Adrenal gland (tissue), 12 donors: ENCODE measurements around the gene ARHGAP4. TPM values are rescaled to one million over a fixed set of nuclear protein-coding genes. Genes with fewer than 3 reads are reported as not detected.
A peak's percentile ranks its signal among the peaks of the same experiment; 100 is the strongest.

ENCODE experiments used
- DNase-seq, 7 donors: peaks; one replicate each; pipeline ENCODE4 v3.0.0-alpha.2; 2019 to 2020
- H3K27ac ChIP-seq, 5 donors: fragments of 200-600 bp; sonication (generic) in 4 of 5; 1 replicate in 3 of 5; 2 replicates in 2 of 5; pipeline versions ENCODE4 v1.5.1 to v1.8.0; 2016 to 2020; ENCODE audit warnings: mild to moderate bottlenecking in 1 of 5
- H3K27me3 ChIP-seq: fragments of 200-600 bp; 2 replicates; pipeline ENCODE4 v1.8.0; 2021
- H3K36me3 ChIP-seq, 2 donors: fragments of 200-600 bp; replicated peaks in 1 of 2; 1 replicate in 1 of 2; 2 replicates in 1 of 2; pipeline versions ENCODE4 v1.5.1 to v1.8.0; 2018 to 2022
- H3K4me1 ChIP-seq, 2 donors: fragments of 200-600 bp; replicated peaks in 1 of 2; 1 replicate in 1 of 2; 2 replicates in 1 of 2; pipeline versions ENCODE4 v1.5.1 to v1.8.0; 2018 to 2021
- H3K4me3 ChIP-seq, 4 donors: fragments of 200-600 bp; sonication (generic) in 3 of 4; one replicate each; pipeline ENCODE4 v1.5.1; 2016 to 2018
- H3K9me3 ChIP-seq, 3 donors: fragments of 200-600 bp; sonication (generic) in 1 of 3; replicated peaks in 1 of 3; 1 replicate in 2 of 3; 2 replicates in 1 of 3; pipeline versions ENCODE4 v1.5.1 to v1.8.0; 2016 to 2021
- POLR2A ChIP-seq, 2 donors: fragments of 450-650 bp; IDR thresholded peaks; one replicate each; pipeline ENCODE4 v1.6.1; 2017; ENCODE audit warnings: antibody characterized with exemption in 2 of 2, mild to moderate bottlenecking in 2 of 2, moderate library complexity in 1 of 2
- WGBS, 4 donors: extraction: QIAGEN DNeasy Blood & Tissue Kit in 2 of 4; methylation state at CpG; one replicate each; pipeline versions ENCODE4 v1.1.5 to v1.1.7; 2013 to 2017; 5-methylcytosine and 5-hydroxymethylcytosine counted together
- intact Hi-C, 2 donors: fragments of 100-400 bp; cut with DNase I; formaldehyde crosslinking; loops; one replicate each; pipeline versions ENCODE4 v1.14.1 to v1.15.0; 2022 to 2023
- polyA plus RNA-seq, 3 donors: library from polyadenylated mRNA; stranded (reverse); fragments of 200-250 nt in 2 of 3; fragments of 350-450 nt in 1 of 3; fragmentation: Illumina TruSeq in 1 of 3; extraction: RNeasy Lipid Tissue Mini Kit (QIAGEN cat#74804) in 1 of 3; gene quantifications; one replicate each; pipeline ENCODE4 v1.2.3, GENCODE V29; 2013 to 2014
- total RNA-seq, 9 donors: library from RNA; depleted of rRNA in 4 of 9; stranded (reverse); fragments of >200 nt in 4 of 9; fragments of 120-200 nt in 1 of 9; fragmentation: NEBNext Ultra II Directional in 1 of 9; extraction: Animal tissue kit (Norgen Biotek cat#: 25700) in 1 of 9; gene quantifications; one replicate each; pipeline versions ENCODE4 v1.1.0 to v1.2.4, GENCODE V29; 2013 to 2023
- TF ChIP-seq, protein P1 (sequence below), 6 experiments: fragments of 450-650 bp in 4 of 6; fragments of 200-600 bp in 2 of 6; sonication (generic) in 1 of 6; IDR thresholded peaks; 1 replicate in 5 of 6; 2 replicates in 1 of 6; pipeline versions ENCODE4 v1.5.1 to v1.8.0; 2016 to 2021; ENCODE audit warnings: antibody characterized with exemption in 6 of 6, mild to moderate bottlenecking in 2 of 6, moderate library complexity in 1 of 6
- donor health status: healthy with polysubstance abuse.
- donor health status: Bipolar disorder and iron deficiency.
- donor health status: DM: yes; HTN: yes; CAD: no.
- donor health status: DM: no; HTN: no; CAD: no.
- donor health status: DM: no; HTN: no; CAD: no.
- donor health status: DM: yes; HTN: yes; CAD: no.

Gene ARHGAP4
- total and polyA plus RNA-seq, 12 donors, result 1.5 to 316 (median 46.0) TPM

- 86 to 96% (median 88%) methylated on average over 8 to 13 of the region's 13 CpGs for WGBS, 4 donors
- Histone ChIP-seq H3K4me1 (peaks cover 10 to 32% of the 10 kb centered on the region in 2 donors), H3K27me3 (no peaks in the 10 kb centered on the region), H3K4me3 (no peak overlapping the region), H3K9me3 (no peaks in the 10 kb centered on the region), H3K27ac (no peak overlapping the region), H3K36me3 (peaks cover 0 to 22% of the 10 kb centered on the region in 2 donors)
- TF ChIP-seq, protein P1, sequence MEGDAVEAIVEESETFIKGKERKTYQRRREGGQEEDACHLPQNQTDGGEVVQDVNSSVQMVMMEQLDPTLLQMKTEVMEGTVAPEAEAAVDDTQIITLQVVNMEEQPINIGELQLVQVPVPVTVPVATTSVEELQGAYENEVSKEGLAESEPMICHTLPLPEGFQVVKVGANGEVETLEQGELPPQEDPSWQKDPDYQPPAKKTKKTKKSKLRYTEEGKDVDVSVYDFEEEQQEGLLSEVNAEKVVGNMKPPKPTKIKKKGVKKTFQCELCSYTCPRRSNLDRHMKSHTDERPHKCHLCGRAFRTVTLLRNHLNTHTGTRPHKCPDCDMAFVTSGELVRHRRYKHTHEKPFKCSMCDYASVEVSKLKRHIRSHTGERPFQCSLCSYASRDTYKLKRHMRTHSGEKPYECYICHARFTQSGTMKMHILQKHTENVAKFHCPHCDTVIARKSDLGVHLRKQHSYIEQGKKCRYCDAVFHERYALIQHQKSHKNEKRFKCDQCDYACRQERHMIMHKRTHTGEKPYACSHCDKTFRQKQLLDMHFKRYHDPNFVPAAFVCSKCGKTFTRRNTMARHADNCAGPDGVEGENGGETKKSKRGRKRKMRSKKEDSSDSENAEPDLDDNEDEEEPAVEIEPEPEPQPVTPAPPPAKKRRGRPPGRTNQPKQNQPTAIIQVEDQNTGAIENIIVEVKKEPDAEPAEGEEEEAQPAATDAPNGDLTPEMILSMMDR (IDR thresholded peaks at IDR 0.05), result no peak
- no peak for TF ChIP-seq POLR2A (IDR thresholded peaks at IDR 0.05)
- DNase-seq, result no peak
- intact Hi-C loops, result no loop called here
These were observed 6.3 kb upstream of the ARHGAP4 start for GRCh38 chrX:153932220-153932915.

DNA sequence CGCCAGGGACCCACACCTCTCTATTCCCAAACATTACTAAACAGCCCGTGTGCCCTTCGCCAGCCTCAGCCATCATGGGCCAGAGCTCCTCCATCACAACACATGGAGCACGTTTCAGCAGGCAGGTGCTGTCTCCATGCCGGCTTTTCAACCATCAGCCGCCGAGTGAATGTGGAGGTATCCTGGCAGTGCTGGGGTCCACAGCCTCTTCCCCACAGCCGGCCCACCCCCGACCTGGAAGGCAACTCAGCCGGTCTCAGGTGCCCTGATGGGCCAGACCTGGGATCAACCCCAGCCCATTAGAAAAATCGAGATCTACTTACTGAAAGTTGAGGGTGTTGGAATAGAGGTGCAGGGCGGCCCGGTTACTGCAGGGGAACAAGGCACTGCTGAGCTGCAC is 5.7 kb upstream of the ARHGAP4 start:
- H3K36me3 ChIP-seq, result peaks cover 0 to 22% of the 10 kb centered on the region in 2 donors
- no peaks in the 10 kb centered on the region for H3K27me3 ChIP-seq
- TF ChIP-seq, protein P1 (IDR thresholded peaks at IDR 0.05), result no peak
- no peak for DNase-seq
- peaks cover 16 to 38% of the 10 kb centered on the region in 2 donors for H3K4me1 ChIP-seq
- no peaks in the 10 kb centered on the region for H3K9me3 ChIP-seq
- H3K27ac ChIP-seq, result no peak overlapping the region
- H3K4me3 ChIP-seq, result no peak overlapping the region
- WGBS, 4 donors, result 83 to 88% (median 88%) methylated on average over 13 of the region's 13 CpGs; no CpG with 5 or more reads in 1 of the 4 donors
- intact Hi-C loops, result no loop called here

DNA sequence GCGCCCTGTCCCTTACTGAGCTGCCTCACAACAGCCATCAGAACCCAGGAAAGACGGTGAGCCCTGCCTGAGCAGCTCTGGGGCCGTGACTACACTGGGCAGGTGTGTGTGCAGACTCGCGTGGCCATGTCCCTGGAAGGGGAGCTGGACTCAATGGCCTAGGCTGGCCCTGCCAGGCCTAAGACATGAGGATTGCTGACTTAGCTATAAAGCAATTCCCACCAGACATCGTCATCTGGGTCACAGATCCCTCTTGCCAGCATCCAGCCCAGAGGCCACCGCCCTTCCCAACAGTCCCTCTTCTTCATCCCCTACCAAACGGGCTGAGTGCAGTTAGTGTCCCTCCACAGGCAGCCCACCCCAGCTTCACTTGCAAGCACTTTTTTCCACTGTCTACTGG is 5.1 kb upstream of the ARHGAP4 start:
- no peak for TF ChIP-seq POLR2A (IDR thresholded peaks at IDR 0.05)
- TF ChIP-seq, protein P1 (IDR thresholded peaks at IDR 0.05), result no peak
- Histone ChIP-seq H3K4me1 (peaks cover 21 to 44% of the 10 kb centered on the region in 2 donors), H3K27me3 (no peaks in the 10 kb centered on the region), H3K27ac (no peak overlapping the region), H3K4me3 (no peak overlapping the region), H3K9me3 (no peaks in the 10 kb centered on the region), H3K36me3 (peaks cover 0 to 22% of the 10 kb centered on the region in 2 donors)
- DNase-seq, result no peak
- WGBS, 4 donors, result 82 to 89% (median 87%) methylated on average over 5 to 8 of the region's 8 CpGs; no CpG with 5 or more reads in 1 of the 4 donors
- intact Hi-C loops, result no loop called here

GRCh38 chrX:153930011-153930910 is 4.2 kb upstream of the ARHGAP4 start:
- no peak for DNase-seq
- WGBS, 4 donors, result 80 to 86% (median 83%) methylated on average over 16 to 31 of the region's 31 CpGs
- TF ChIP-seq POLR2A (IDR thresholded peaks at IDR 0.05), result no peak
- TF ChIP-seq, protein P1 (IDR thresholded peaks at IDR 0.05), result no peak
- Histone ChIP-seq H3K27me3 (no peaks in the 10 kb centered on the region), H3K9me3 (no peaks in the 10 kb centered on the region), H3K4me1 (peaks cover 21 to 44% of the 10 kb centered on the region in 2 donors), H3K36me3 (peaks cover 0 to 22% of the 10 kb centered on the region in 2 donors), H3K4me3 (no peak overlapping the region), H3K27ac (peak overlapping the region in 2 of 5 donors; percentile 5 to 61)
- intact Hi-C loops, result no loop called here
